Activated T-cell treated with anti-CD3 and anti-CD28 coated beads for 4 hours (primary cell): ENCODE data around the gene HGS.

Experiments used
- DNase-seq: peaks from one replicate; pipeline ENCODE4 v3.0.0-alpha.2; 2020

The HGS gene

GRCh38 chr17:81706757-81707624, 23.2 kb downstream of the HGS start:
- no peak for DNase-seq

GRCh38 chr17:81707725-81708646, 24.2 kb downstream of the HGS start:
- DNase-seq: no peak

GRCh38 chr17:81708739-81709185, 25.0 kb downstream of the HGS start:
- no peak for DNase-seq

GRCh38 chr17:81710514-81711308, 26.9 kb downstream of the HGS start:
- DNase-seq: no peak

- DNase-seq: peak; percentile 65
Observed at GRCh38 chr17:81711814-81712467, 28.1 kb downstream of the HGS start, which contains the start of gene SLC25A10. SLC25A10 (plus strand) TSS chr17:81712284; CDS start chr17:81712427, 143 bp downstream.

GRCh38 chr17:81712468-81713003, 28.7 kb downstream of the HGS start:
- DNase-seq: no peak

- no peak for DNase-seq
Observed at GRCh38 chr17:81713004-81713555, 29.3 kb downstream of the HGS start.

- no peak for DNase-seq
Observed at GRCh38 chr17:81713556-81714411, 30.0 kb downstream of the HGS start.

- no peak for DNase-seq
Observed at GRCh38 chr17:81714412-81715106, 30.7 kb downstream of the HGS start.

GRCh38 chr17:81715107-81715871, 31.5 kb downstream of the HGS start:
- no peak for DNase-seq

GRCh38 chr17:81715872-81716673, 32.3 kb downstream of the HGS start:
- no peak for DNase-seq

GRCh38 chr17:81716674-81716996, 32.8 kb downstream of the HGS start:
- DNase-seq: no peak

- DNase-seq: no peak
Observed at GRCh38 chr17:81717049-81717765, 33.4 kb downstream of the HGS start.

GRCh38 chr17:81717766-81718089, 33.9 kb downstream of the HGS start:
- DNase-seq: no peak

- DNase-seq: no peak
Observed at GRCh38 chr17:81719410-81720266, 35.8 kb downstream of the HGS start.

GRCh38 chr17:81720267-81721071, 36.7 kb downstream of the HGS start:
- DNase-seq: no peak
